Stimulated activated CD8-positive, alpha-beta memory T cell treated with anti-CD3 and anti-CD28 coated beads, Interleukin-4, amount 100 ng/mL, for 48 hours (primary cell): Measurements from ENCODE around the gene CCL19.
A peak's percentile ranks its signal among the peaks of the same experiment; 100 is the strongest.

Source experiments
- DNase-seq: peaks from one replicate; pipeline ENCODE4 v3.0.0-alpha.2; 2020

CCL19 gene

GRCh38 chr9:34659592-34660253 lies 31.4 kb downstream of the CCL19 start:
- DNase-seq, result no peak

GRCh38 chr9:34658461-34658860 lies 32.6 kb downstream of the CCL19 start:
- no peak for DNase-seq

GRCh38 chr9:34656992-34657391 lies 34.1 kb downstream of the CCL19 start:
- no peak for DNase-seq

GRCh38 chr9:34655394-34655793 lies 35.7 kb downstream of the CCL19 start:
- no peak for DNase-seq

GRCh38 chr9:34654323-34655051 lies 36.6 kb downstream of the CCL19 start:
- no peak for DNase-seq

- no peak for DNase-seq
Measured at GRCh38 chr9:34653151-34654072, 37.7 kb downstream of the CCL19 start.

GRCh38 chr9:34652602-34653000 lies 38.5 kb downstream of the CCL19 start:
- no peak for DNase-seq

GRCh38 chr9:34651876-34652601 lies 39.0 kb downstream of the CCL19 start, which contains the start of gene IL11RA:
TSS of gene IL11RA (plus strand) at chr9:34652185. CDS start at chr9:34655218, 3,033 bp downstream.
- DNase-seq, result peak; percentile 75

- DNase-seq, result no peak
Measured at GRCh38 chr9:34651321-34651720, 39.8 kb downstream of the CCL19 start.

GRCh38 chr9:34650816-34651215 lies 40.3 kb downstream of the CCL19 start:
- DNase-seq, result no peak

GRCh38 chr9:34648673-34649072 lies 42.4 kb downstream of the CCL19 start:
- DNase-seq, result no peak

GRCh38 chr9:34647651-34648050 lies 43.4 kb downstream of the CCL19 start:
- DNase-seq, result peak; percentile 34

- DNase-seq, result no peak
Measured at GRCh38 chr9:34647084-34647403, 44.0 kb downstream of the CCL19 start.

GRCh38 chr9:34646211-34647083 lies 44.6 kb downstream of the CCL19 start, which contains the start of gene GALT:
TSS of gene GALT (plus strand) at chr9:34646675. CDS start at chr9:34646705, 30 bp downstream.
- DNase-seq, result peak; percentile 99

GRCh38 chr9:34644766-34645314 lies 46.2 kb downstream of the CCL19 start:
- DNase-seq, result no peak

- DNase-seq, result no peak
Measured at GRCh38 chr9:34642679-34643078, 48.4 kb downstream of the CCL19 start.
